Calu3 (cell line): Measurements from ENCODE around the gene CBR4. TPM values are rescaled to one million over a fixed set of nuclear protein-coding genes. Genes with fewer than 3 reads are reported as not detected.

Experiments
- BruUV-seq: library from RNA; stranded (reverse); fragments of 400-500 nt; replicated peaks from 2 replicates; lab custom pipeline; 2021; lab: Mats Ljungman, UMichigan
- CTCF ChIA-PET: fragments of 300-600 bp; sonication (Branson Sonifier 250); formaldehyde crosslinking; loops from one replicate; lab custom pipeline; 2022; ENCODE audit warnings: antibody characterized with exemption; lab: Charles Lee
- DNase-seq: peaks from one replicate; pipeline ENCODE4 v3.0.0; 2022
- H3K27ac Mint-ChIP-seq: one replicate; pipeline ENCODE4 v1.8.0; 2022; ENCODE audit warnings: mixed read lengths; ENCODE audit not compliant: unreplicated experiment
- H3K27me3 Mint-ChIP-seq: one replicate; pipeline ENCODE4 v1.8.0; 2022; ENCODE audit warnings: mixed read lengths; ENCODE audit not compliant: unreplicated experiment
- H3K36me3 Mint-ChIP-seq: one replicate; pipeline ENCODE4 v1.8.0; 2022; ENCODE audit warnings: mild to moderate bottlenecking, moderate library complexity, mixed read lengths; ENCODE audit not compliant: insufficient read depth, unreplicated experiment
- H3K4me1 Mint-ChIP-seq: one replicate; pipeline ENCODE4 v1.8.0; 2022; ENCODE audit warnings: mild to moderate bottlenecking, low read depth, mixed read lengths; ENCODE audit not compliant: unreplicated experiment
- H3K4me3 Mint-ChIP-seq: one replicate; pipeline ENCODE4 v1.8.0; 2022; ENCODE audit warnings: mild to moderate bottlenecking, low read depth, moderate library complexity, mixed read lengths; ENCODE audit not compliant: unreplicated experiment
- H3K9me3 Mint-ChIP-seq: one replicate; pipeline ENCODE4 v1.8.0; 2022; ENCODE audit warnings: low read depth, mixed read lengths; ENCODE audit not compliant: unreplicated experiment
- CTCF ChIP-seq: fragments of 200-600 bp; IDR thresholded peaks from one replicate; pipeline ENCODE4 v1.8.0; 2022; ENCODE audit warnings: antibody characterized with exemption; ENCODE audit not compliant: unreplicated experiment
- intact Hi-C: fragments of 100-400 bp; cut with micrococcal nuclease; formaldehyde crosslinking; loops from one replicate; pipeline ENCODE4 v1.10.0; 2022; ENCODE audit not compliant: unreplicated experiment
- total RNA-seq: library from RNA; stranded (reverse); gene quantifications from 2 replicates; pipeline ENCODE4 v1.2.3, GENCODE V29; 2022

The CBR4 gene
- total RNA-seq, 1 experiment from 2014 or later: 18.1 TPM

GRCh38 chr4:168999809-169000208, 10.2 kb downstream of the CBR4 start:
- no peak for TF ChIP-seq CTCF
- no peaks in the 10 kb centered on the region for H3K27me3 Mint-ChIP-seq
- H3K4me1 Mint-ChIP-seq: no peaks in the 10 kb centered on the region
- H3K9me3 Mint-ChIP-seq: no peaks in the 10 kb centered on the region
- no peak overlapping the region for H3K27ac Mint-ChIP-seq
- intact Hi-C loops: loop anchor here (10.0 kb wide), 1 partner anchor 485 kb away; no protein-coding TSS in a partner anchor
- no peak overlapping the region for H3K4me3 Mint-ChIP-seq
- CTCF ChIA-PET: interaction anchor here (0.6 kb wide), 1 partner anchor 267 kb away, joined by 4 read pairs; no protein-coding TSS in a partner anchor
- DNase-seq: no peak
- H3K36me3 Mint-ChIP-seq: peaks cover 17% of the 10 kb centered on the region
- no TSS peak for BruUV-seq

DNA sequence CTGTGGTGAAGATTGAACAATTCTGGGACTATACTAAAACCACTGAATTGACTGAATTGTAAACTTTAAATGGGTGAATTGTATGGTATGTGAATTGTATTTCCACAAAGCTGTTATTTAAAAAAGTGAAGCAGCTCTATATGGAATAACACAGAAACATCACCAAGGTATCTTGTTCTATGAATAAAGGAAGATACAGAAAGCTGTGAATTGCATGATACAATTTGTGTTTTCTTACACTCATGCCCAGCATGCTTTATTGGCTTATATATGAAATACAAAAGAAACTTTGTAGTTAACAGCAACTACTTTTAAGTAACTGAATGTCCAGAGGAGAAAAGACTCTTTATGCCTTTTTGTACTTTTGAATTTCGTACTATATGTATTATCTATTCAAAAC, 11.5 kb downstream of the CBR4 start:
- intact Hi-C loops: loop anchor here (1.0 kb wide), 1 partner anchor 478 kb away; no protein-coding TSS in a partner anchor
- peaks cover 16% of the 10 kb centered on the region for H3K36me3 Mint-ChIP-seq

GRCh38 chr4:168995537-168996295, 14.3 kb downstream of the CBR4 start:
- TF ChIP-seq CTCF: no peak
- no TSS peak for BruUV-seq
- no peaks in the 10 kb centered on the region for H3K27me3 Mint-ChIP-seq
- intact Hi-C loops: loop anchor here (2.0 kb wide), 1 partner anchor 491 kb away; no protein-coding TSS in a partner anchor
- DNase-seq: no peak
- CTCF ChIA-PET: no interaction called here
- H3K36me3 Mint-ChIP-seq: peaks cover 5% of the 10 kb centered on the region
- no peaks in the 10 kb centered on the region for H3K9me3 Mint-ChIP-seq
- no peak overlapping the region for H3K4me3 Mint-ChIP-seq
- no peak overlapping the region for H3K27ac Mint-ChIP-seq
- no peaks in the 10 kb centered on the region for H3K4me1 Mint-ChIP-seq

More for the DNA sequence above, 11.5 kb downstream of the CBR4 start:
- no peak overlapping the region for H3K27ac Mint-ChIP-seq
- no peaks in the 10 kb centered on the region for H3K9me3 Mint-ChIP-seq
- no peak for TF ChIP-seq CTCF
- H3K27me3 Mint-ChIP-seq: no peaks in the 10 kb centered on the region
- DNase-seq: no peak
- H3K4me3 Mint-ChIP-seq: no peak overlapping the region
- CTCF ChIA-PET: no interaction called here
- BruUV-seq: no TSS peak
- no peaks in the 10 kb centered on the region for H3K4me1 Mint-ChIP-seq

GRCh38 chr4:168994958-168995357, 15.1 kb downstream of the CBR4 start:
- CTCF ChIA-PET: no interaction called here
- TF ChIP-seq CTCF: no peak
- H3K9me3 Mint-ChIP-seq: no peaks in the 10 kb centered on the region
- intact Hi-C loops: loop anchor here (2.0 kb wide), 1 partner anchor 492 kb away; no protein-coding TSS in a partner anchor
- H3K36me3 Mint-ChIP-seq: peaks cover 5% of the 10 kb centered on the region
- H3K4me3 Mint-ChIP-seq: no peak overlapping the region
- no TSS peak for BruUV-seq
- no peak for DNase-seq
- H3K4me1 Mint-ChIP-seq: no peaks in the 10 kb centered on the region
- H3K27ac Mint-ChIP-seq: no peak overlapping the region
- no peaks in the 10 kb centered on the region for H3K27me3 Mint-ChIP-seq
